ENCODE results near the gene BCR.
"Not testable (repeated sequence)": the region's sequence is repeated elsewhere in the genome, so short reads cannot be mapped to it uniquely, and the experiment has no call there.

The BCR gene

DNA sequence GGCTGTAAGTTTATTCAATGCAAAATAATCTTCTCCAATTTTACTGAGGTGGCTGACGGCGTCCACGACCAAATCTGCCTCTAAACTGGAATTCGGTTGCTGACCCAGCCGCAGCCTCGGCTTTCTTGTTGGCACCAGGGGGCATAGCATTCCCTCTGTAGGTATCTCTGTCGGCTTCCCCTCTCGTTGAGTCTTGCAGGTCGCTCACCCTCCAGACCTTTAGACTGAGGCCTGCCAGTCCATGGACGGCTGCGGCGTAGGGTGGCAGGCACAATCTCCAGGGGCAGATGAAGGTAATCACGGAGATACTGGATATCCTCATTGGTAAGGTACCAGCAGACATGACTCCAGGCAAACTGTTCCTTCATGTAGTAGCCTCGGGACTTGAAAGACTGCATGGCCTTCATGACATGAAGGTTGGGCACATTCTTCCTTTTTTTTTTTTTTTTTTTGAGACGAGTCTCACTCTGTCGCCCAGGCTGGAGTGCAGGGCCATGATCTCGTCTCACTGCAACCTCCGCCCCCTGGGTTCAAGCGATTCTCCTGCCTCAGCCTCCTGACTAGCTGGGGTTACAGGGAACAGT lies 142.3 kb downstream of the BCR start:
- DNase-seq: not testable (repeated sequence)

- not testable (repeated sequence) for DNase-seq
Measured at GRCh38 chr22:23323960-23324688, 143.8 kb downstream of the BCR start.

DNA sequence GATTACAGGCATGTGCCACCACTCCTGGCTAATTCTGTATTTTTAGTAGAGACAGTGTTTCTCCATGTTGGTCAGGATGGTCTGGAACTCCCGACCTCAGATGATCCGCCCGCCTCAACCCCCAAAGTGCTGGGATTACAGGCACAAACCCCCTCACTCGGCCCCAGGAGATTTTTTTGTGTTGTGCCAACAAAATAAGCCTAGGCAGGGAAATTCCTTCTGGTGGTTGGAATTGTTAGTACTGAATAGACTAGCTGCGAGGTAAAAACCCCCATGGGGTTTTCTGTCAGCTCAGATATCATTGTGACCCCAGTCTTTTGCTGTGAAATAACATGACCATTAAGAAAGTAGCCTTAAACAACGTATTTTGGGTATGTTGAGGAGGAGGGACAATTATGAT lies 144.9 kb downstream of the BCR start:
- no peak for DNase-seq

- not testable (repeated sequence) for DNase-seq
Measured at GRCh38 chr22:23333822-23334221, 153.5 kb downstream of the BCR start.

DNA sequence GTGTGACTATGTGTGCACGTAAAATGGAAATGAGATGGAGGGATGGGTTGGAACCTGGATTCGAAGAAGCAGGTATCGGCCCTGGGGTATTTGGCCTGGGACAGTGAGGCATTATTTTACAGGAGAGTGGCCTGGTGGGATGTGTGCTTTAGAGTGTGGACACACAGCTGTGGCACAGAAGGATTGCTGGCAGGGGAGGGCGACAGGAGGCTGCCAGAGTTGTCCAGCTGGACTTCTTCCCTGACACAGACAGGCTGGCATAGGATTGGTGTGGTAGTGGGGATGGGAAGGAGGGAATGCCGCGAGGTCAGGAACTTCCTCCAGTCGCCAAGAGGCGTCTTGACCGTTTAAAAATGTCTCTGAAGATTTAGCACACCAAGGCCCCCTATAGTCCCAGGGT lies 157.4 kb downstream of the BCR start:
- DNase-seq: not testable (repeated sequence)

DNA sequence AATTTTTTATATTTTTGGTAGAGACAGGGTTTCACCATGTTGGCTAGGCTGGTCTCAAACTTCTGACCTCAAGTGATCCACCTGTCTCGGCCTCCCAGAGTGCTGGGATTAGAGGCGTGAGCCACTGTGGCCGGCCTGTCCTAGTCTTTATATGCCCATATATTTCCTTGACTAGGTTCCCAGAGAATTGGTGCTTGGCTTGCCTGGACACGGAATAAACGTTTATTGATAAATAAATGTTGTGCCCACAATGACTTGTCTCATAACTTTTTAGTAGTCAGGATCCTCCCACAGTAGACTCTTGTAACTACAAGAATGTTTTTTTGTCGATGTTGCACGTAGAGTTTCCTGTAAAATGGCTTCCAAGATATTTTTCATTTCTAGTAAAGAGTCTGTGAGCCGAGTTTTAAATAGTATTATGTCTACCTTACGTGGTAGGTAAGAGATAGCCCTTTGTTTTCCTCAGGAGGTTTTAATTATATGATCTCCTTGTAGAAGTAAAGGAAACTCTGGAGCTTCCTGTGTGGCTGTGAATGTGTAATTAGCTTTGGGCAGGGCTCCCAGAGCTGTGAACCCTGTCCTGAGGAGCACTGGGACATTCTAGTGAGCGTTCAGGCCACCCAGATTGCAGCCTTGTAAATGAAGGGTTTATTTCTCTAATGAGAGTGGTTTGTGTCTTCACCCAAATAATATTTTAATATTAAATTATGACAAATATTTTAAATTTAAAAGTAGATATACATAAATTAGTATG lies 161.8 kb downstream of the BCR start:
- DNase-seq: not testable (repeated sequence)

- DNase-seq: no peak
Measured at GRCh38 chr22:23351321-23351720, 171.0 kb downstream of the BCR start.

GRCh38 chr22:23353004-23353403 lies 172.7 kb downstream of the BCR start:
- no peak for DNase-seq

GRCh38 chr22:23353696-23354095 lies 173.4 kb downstream of the BCR start:
- DNase-seq: no peak

GRCh38 chr22:23356094-23356493 lies 175.8 kb downstream of the BCR start:
- no peak for DNase-seq

- DNase-seq: no peak
Measured at GRCh38 chr22:23357053-23357452, 176.7 kb downstream of the BCR start.

GRCh38 chr22:23359583-23360123 lies 179.3 kb downstream of the BCR start:
- no peak for DNase-seq

- DNase-seq: no peak
Measured at GRCh38 chr22:23361676-23362075, 181.4 kb downstream of the BCR start.

GRCh38 chr22:23363683-23364082 lies 183.4 kb downstream of the BCR start:
- DNase-seq: no peak

DNA sequence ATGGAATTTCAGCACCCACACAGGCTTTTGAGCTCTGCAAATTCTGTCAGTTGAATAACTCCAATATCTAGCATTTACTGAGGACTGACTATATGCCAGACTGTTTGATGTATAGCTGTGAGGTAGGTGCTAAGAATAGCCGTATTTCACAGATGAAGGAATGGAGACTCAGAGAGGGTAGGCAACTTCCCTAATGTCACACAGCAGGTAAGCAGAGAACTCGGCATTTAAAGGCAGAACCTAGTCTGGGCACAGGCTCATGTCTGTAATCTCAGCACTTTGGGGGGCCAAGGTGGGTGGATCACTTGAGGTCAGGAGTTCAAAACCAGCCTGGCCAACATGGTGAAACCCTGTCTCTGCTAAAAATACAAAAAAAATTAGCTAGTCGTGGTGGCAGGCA lies 184.1 kb downstream of the BCR start:
- DNase-seq: no peak

DNA sequence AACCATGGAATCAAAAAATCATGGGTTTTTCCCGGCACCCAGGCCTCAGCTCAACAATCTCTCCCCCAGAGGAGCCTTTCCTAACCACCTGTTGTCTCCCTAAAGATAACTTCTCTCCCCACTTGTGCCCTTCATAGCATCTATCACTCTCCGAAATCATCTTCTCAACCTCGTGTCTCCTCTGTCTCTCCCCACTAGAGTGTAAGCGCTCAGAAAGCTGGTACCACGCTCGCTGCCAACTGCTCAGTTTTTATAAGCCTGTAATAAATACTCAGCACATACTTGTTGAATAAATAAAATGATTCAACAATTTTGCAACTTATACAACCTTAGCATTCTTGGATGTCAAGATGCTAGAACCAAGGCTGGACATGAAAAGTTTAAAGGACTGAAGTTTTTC lies 185.2 kb downstream of the BCR start:
- no peak for DNase-seq

DNA sequence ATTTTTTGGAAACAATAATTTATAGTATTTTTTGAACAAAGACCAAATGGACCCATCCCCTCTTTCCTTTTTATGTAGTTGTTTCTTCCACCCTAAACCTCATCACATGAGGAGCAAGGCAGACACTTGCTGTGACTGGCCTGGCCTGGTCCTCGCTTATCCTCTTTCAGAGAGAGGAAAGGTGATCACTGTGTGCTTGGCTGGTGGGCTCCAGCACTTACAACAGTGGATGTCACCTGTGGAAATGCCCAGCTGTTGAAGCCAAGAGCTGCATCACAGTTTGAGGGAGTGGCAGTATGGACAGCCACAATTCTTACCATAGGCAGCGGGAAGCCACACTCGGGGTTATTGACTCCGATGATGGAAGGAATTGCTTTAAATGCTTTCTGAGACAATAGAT lies 185.7 kb downstream of the BCR start:
- no peak for DNase-seq

- DNase-seq: not testable (repeated sequence)
Measured at GRCh38 chr22:23367196-23367595, 186.9 kb downstream of the BCR start.
